CD4-positive, alpha-beta T cell treated with Interleukin-6 for 4 hours (primary cell): Measurements from ENCODE around the gene KRT17.
"Not testable (repeated sequence)": the region's sequence is repeated elsewhere in the genome, so short reads cannot be mapped to it uniquely, and the experiment has no call there.

Experiments used
- DNase-seq: peaks from one replicate; pipeline ENCODE4 v3.0.0-alpha.2; 2020; ENCODE audit warnings: mixed read lengths

KRT17 gene

GRCh38 chr17:41619036-41619926 lies 5.1 kb downstream of the KRT17 start:
- DNase-seq, result no peak

DNA sequence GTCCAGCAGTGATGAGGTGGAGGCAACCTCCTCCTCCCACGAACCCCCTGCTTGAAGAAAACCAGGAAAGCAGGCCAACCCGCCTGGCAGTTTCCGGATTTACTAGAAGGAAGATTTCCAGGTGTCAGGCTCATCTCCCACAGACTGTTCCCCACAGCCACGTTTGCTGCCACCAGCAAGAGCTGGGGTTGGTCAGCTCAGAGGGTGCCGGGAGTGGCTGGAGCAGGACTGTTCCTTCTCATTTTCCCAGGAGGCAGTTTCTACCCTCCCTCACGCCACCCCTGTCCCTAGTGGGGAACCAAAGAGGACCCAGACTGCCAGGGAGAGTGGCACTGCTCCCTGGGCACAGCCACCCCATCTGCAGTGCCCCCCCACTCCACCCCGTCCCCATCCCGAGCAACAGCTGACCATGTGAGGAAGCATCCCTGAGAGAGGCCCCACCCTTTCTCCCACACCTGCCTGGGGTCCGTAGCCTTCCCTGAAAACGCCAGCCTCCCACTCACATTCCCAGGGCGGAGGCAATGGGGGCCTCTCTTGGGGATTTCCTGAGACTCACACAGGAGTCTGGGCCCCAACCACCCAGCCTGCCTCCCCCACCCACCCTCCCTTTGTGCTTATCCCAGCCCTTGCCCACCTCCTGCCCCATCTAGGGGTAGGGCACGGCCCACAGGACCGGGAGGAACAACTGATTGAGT lies 5.9 kb downstream of the KRT17 start:
- no peak for DNase-seq

DNA sequence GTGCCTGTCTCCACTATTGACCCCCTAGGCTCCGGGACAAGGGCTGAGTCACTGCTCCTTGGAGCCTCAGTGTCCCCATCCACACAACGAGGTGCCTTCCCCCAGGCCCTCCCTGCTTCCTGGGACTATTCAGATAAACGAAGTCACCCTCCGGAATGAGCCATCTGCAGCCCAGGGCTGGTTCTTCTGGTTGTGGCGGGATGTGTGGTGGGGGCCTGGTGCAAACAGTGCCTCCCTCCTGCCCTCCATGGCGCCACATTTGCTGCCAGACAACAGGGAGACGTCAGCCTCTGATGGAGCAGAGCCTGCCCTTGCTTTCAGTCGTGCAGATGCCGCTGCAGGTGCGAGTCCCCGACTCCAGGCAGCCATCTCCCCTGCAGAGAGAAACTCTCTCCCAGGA lies 6.7 kb downstream of the KRT17 start:
- DNase-seq, result no peak

- DNase-seq, result no peak
Measured at GRCh38 chr17:41617136-41617535, 7.2 kb downstream of the KRT17 start.

DNA sequence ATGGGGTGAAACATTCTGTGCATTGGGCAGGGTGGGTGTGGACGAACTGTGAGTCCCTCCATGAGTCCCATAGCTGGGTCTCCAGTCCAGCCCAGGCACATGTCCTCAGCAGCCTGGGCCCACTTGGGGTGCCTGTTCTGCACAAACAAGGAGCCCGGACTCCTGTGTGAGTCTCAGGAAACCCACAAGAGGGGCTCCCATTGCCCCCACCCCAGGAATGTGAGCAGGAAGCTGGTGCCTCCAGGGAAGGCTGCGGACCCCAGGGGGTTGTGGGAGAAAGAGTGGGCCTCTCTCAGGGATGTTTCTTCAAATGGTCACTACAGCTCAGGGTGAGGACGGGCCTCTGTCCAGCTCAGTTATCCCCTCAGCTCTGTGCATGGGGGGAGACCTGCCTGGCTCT lies 7.9 kb downstream of the KRT17 start:
- DNase-seq, result not testable (repeated sequence)

DNA sequence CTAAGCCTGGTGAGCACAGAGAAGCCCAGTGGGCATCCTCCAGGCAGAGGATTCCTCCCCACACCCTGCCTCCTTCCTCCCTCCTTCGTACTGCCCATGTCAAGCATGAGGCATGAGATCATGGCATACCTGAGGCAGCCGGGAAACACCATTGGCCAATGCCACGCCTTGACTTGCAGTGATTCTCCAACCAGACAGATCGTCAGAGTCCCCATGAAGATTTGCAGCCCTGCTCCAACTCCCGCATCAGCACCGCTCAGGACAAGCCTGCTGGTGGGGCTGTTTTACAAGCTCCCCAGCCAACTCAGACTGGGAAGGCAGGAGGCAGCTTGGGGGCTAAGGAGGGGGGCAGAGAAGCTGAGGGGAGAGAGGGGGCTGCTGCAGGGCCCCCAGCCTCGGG lies 8.9 kb downstream of the KRT17 start:
- DNase-seq, result no peak

DNA sequence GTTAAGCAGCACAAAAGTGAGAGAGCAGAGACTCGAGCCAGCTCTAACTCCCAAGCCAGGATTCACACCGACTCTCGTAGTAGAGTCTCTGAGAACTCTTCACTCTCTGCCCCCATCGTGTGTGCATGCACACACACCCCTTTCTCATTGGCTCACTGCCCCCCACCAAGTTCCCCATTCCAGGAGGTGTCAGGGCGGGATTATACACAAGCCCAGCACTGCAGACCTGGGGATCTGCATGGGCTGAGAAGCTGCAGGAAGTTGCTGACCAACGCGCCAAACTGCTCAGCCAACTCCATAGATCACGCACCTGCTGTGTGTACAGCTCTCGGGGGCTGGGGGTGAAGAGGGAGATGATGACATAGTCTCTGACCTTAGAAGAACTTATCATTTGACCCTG lies 9.6 kb downstream of the KRT17 start:
- not testable (repeated sequence) for DNase-seq

GRCh38 chr17:41614098-41614497 lies 10.3 kb downstream of the KRT17 start:
- no peak for DNase-seq

DNA sequence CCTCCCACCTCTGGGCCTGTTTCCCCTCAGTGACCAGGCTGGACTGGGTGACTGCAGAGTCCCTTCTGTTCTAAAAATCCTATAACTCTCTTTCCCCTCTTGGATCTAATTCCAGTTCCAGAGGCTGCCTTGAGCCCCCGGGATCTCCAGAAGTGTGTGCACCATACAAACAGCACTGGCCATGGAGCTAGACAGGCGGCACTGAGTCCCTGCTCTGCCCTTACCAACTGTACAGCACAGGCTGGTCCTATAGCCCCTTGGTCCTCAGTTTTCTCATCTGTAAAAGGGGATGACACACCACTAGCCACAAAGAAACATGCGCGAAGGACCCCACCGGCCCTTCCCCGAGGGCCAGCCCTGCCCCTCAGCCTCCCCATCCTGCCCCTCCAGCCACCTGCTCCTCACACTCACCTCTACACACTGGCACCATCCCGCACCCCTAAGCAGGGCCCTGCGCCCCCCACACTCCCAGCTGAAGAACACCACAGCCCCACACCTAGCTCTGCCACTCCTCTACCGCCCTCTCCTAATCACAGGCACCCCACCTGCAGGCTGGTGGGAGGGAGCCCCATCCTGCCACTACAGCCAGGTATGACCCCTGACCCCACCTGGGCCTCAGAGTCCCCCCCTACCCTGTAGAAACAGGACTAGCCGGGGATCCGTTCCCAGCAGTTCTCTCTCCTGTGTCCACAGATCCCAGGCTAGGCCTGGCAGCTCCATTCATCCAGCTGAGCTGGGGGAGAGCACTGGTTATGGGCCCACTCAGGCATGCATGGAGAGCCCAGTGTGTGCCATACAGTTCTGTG lies 10.9 kb downstream of the KRT17 start:
- no peak for DNase-seq

GRCh38 chr17:41612376-41613160 lies 11.8 kb downstream of the KRT17 start, which contains the start of gene KRT16:
Gene KRT16 (minus strand): TSS chr17:41612767. CDS start chr17:41612688, 79 bp downstream.
- not testable (repeated sequence) for DNase-seq

DNA sequence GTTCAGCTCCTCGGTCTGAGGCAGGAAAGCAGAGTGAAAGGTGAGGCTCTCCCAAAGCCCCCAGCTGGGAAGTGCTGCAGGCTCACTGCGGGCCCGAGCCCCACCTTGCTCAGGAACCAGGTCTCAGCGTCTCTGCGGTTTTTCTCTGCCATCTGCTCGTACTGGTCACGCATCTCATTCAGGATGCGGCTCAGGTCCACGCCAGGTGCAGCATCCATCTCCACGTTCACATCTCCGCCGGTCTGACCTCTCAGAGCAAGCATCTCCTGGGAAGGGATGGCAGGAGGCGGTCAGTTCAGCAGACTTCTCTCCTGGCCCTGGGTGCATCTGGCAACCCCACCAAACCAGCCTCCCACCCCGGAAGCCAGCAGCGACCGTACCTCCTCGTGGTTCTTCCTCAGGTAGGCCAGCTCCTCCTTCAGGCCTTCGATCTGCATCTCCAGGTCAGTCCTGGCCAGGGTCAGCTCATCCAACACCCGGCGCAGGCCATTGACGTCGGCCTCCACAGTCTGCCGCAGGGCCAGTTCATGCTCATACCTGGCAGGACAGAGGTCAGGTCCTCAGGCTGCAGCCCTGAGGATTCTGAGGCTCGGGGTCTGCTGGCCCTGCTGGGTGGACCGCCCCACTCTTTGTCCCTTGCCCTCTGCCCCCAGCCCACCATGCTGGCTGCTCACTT lies 13.3 kb downstream of the KRT17 start:
- DNase-seq, result no peak

- not testable (repeated sequence) for DNase-seq
Measured at GRCh38 chr17:41610061-41610517, 14.3 kb downstream of the KRT17 start.

DNA sequence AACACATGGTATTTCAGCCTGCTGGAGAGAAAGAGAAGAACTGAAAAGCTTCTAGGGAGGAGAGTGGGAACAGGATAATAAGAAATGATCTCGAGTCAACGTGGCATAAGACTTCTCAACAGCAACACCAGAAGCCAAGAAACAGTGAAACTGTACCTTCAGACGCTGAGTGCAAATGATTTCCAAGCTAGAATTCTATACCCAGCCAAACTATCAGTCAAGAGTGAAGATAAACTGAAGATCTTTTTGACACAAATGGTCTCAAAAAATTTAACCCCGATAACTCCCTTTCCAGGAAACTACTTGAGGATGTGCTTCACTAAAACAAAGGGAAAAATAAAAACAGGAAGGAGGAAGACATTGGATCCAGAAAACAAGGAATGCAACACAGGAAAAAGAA lies 17.4 kb downstream of the KRT17 start:
- DNase-seq, result not testable (repeated sequence)

DNA sequence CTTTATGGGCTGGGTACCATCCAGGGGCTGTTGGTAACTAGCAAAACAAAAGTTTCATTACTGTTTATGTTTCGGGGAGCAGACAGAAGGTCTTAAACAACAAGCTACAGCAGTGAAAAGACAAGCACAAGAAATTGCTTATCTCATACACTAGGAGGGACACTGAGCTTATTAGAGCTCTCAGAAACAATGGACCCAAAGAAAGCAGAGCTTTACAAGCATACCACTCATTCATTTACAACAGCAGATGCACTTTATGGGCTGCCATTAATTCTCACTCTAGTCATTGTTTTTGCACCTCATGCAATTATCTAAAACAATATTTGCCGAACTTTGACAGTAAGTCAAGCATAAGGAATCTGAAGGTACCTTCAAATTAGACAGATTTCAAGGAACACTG lies 21.9 kb downstream of the KRT17 start:
- DNase-seq, result no peak

- no peak for DNase-seq
Measured at GRCh38 chr17:41600318-41600717, 24.1 kb downstream of the KRT17 start.

GRCh38 chr17:41599680-41600079 lies 24.7 kb downstream of the KRT17 start:
- no peak for DNase-seq

DNA sequence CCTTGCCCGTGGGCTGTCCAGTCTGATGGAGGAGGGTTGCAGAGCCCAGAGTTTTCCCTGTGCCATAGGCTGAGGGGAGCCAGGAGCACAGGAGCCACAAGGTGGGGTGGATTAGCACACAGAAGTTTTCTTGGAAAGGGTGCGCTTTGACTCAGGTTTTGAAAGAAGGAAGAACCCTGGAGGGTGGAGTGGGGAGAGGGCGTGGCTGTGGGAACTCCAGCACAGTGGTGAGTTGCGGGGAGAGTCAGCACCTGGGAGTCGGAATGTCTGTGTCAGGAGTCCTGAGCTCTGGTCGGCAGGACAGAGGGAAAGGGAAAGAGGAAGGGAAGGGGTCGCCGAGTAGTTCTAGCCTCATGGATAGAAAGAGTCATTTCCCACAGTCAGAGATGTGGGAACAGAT lies 28.8 kb downstream of the KRT17 start:
- no peak for DNase-seq

- DNase-seq, result no peak
Measured at GRCh38 chr17:41594363-41594915, 29.9 kb downstream of the KRT17 start.

GRCh38 chr17:41593306-41593981 lies 30.9 kb downstream of the KRT17 start:
- DNase-seq, result no peak

GRCh38 chr17:41592601-41593305 lies 31.6 kb downstream of the KRT17 start:
- DNase-seq, result no peak
